ENCODE measurements around the gene FADS3.
"Not testable (repeated sequence)": the region's sequence is repeated elsewhere in the genome, so short reads cannot be mapped to it uniquely, and the experiment has no call there.

FADS3 gene

GRCh38 chr11:61893981-61894380, 2.6 kb upstream of the FADS3 start:
- H3K4me3 Mint-ChIP-seq: no peak overlapping the region
- H3K27me3 Mint-ChIP-seq: no peaks in the 10 kb centered on the region
- H3K4me1 Mint-ChIP-seq: peaks cover 3% of the 10 kb centered on the region
- no peaks in the 10 kb centered on the region for H3K9me3 Mint-ChIP-seq
- no peak overlapping the region for H3K27ac Mint-ChIP-seq
- no peaks in the 10 kb centered on the region for H3K36me3 Mint-ChIP-seq

DNA sequence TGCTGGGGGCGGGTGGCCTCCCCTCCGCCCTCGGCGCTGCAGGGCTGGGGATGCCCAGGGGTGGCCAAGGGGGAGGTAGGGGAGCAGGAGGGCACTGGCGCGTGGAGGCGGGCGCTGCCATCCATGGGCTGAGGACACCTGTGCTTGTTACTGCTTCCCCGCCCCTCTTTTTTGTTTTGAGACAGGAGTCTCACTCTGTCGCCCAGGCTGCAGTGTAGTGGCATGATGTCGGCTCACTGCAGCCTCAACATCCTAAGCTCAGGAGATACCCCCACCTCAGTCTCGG, 683 bp upstream of the FADS3 start:
- peaks cover 3% of the 10 kb centered on the region for H3K4me1 Mint-ChIP-seq
- peak overlapping the region; percentile 66 for H3K4me3 Mint-ChIP-seq
- no peaks in the 10 kb centered on the region for H3K9me3 Mint-ChIP-seq
- no peaks in the 10 kb centered on the region for H3K27me3 Mint-ChIP-seq
- no peak overlapping the region for H3K27ac Mint-ChIP-seq
- H3K36me3 Mint-ChIP-seq: no peaks in the 10 kb centered on the region

- Mint-ChIP-seq H3K4me3 (peak overlapping the region; percentile 72), H3K27me3 (no peaks in the 10 kb centered on the region), H3K27ac (no peak overlapping the region), H3K4me1 (peaks cover 3% of the 10 kb centered on the region), H3K36me3 (no peaks in the 10 kb centered on the region), H3K9me3 (no peaks in the 10 kb centered on the region)
Observed at GRCh38 chr11:61890529-61891330, 615 bp downstream of the FADS3 start.

- H3K27me3 Mint-ChIP-seq: no peaks in the 10 kb centered on the region
- peaks cover 3% of the 10 kb centered on the region for H3K4me1 Mint-ChIP-seq
- no peaks in the 10 kb centered on the region for H3K9me3 Mint-ChIP-seq
- H3K27ac Mint-ChIP-seq: no peak overlapping the region
- H3K4me3 Mint-ChIP-seq: no peak overlapping the region
- no peaks in the 10 kb centered on the region for H3K36me3 Mint-ChIP-seq
Observed at GRCh38 chr11:61889831-61890230, 1.5 kb downstream of the FADS3 start.

- Mint-ChIP-seq H3K4me3 (no peak overlapping the region), H3K27ac (no peak overlapping the region)
Observed at GRCh38 chr11:61888590-61888989, 2.8 kb downstream of the FADS3 start.

GRCh38 chr11:61887839-61888494, 3.4 kb downstream of the FADS3 start:
- Mint-ChIP-seq H3K4me1 (peaks cover 3% of the 10 kb centered on the region), H3K27me3 (no peaks in the 10 kb centered on the region), H3K9me3 (no peaks in the 10 kb centered on the region), H3K36me3 (no peaks in the 10 kb centered on the region), H3K4me3 (no peak overlapping the region), H3K27ac (no peak overlapping the region)

More at GRCh38 chr11:61888590-61888989, 2.8 kb downstream of the FADS3 start:
- H3K36me3 Mint-ChIP-seq: no peaks in the 10 kb centered on the region
- no peaks in the 10 kb centered on the region for H3K9me3 Mint-ChIP-seq
- peaks cover 3% of the 10 kb centered on the region for H3K4me1 Mint-ChIP-seq
- H3K27me3 Mint-ChIP-seq: no peaks in the 10 kb centered on the region

- Mint-ChIP-seq H3K27ac (no peak overlapping the region), H3K4me1 (peaks cover 3% of the 10 kb centered on the region), H3K9me3 (no peaks in the 10 kb centered on the region), H3K4me3 (no peak overlapping the region), H3K36me3 (no peaks in the 10 kb centered on the region), H3K27me3 (no peaks in the 10 kb centered on the region)
Observed at GRCh38 chr11:61886643-61887042, 4.7 kb downstream of the FADS3 start.

- Mint-ChIP-seq H3K27me3 (no peaks in the 10 kb centered on the region), H3K9me3 (no peaks in the 10 kb centered on the region), H3K36me3 (no peaks in the 10 kb centered on the region), H3K4me1 (peaks cover 3% of the 10 kb centered on the region), H3K27ac (no peak overlapping the region), H3K4me3 (no peak overlapping the region)
Observed at GRCh38 chr11:61885784-61886580, 5.4 kb downstream of the FADS3 start.

DNA sequence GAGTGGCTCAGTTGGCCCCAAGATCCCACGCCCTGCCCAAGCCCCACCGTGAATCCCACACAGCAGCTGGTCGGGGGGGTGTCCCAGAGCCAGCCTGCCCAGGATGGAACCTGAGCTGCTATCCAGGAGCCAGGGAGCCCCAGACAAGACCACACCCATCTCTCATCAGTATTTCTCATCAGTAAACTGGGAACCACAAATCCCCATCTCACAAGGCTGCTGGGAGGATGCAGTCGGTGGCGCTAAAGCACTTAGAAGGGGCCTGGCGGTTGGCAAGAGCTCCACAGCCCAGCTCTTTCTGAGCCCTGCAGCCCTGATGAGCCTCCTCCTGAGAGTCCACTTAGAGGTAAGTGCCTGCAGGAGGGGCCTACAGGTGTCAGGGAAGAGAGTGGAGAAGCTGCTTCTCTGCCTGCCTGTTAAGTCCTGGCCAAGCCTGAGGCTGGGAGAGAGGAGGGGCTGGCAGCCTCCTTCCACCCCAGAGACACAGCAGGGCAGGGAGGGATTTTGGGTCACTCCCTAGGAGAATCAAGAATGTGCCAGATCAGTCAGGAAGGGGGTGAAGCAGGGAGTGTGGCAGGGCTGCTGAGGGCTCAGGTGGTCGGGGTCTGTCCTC, 6.1 kb downstream of the FADS3 start:
- H3K4me3 Mint-ChIP-seq: no peak overlapping the region
- no peaks in the 10 kb centered on the region for H3K9me3 Mint-ChIP-seq
- no peaks in the 10 kb centered on the region for H3K27me3 Mint-ChIP-seq
- no peak overlapping the region for H3K27ac Mint-ChIP-seq
- H3K4me1 Mint-ChIP-seq: no peaks in the 10 kb centered on the region
- H3K36me3 Mint-ChIP-seq: no peaks in the 10 kb centered on the region

DNA sequence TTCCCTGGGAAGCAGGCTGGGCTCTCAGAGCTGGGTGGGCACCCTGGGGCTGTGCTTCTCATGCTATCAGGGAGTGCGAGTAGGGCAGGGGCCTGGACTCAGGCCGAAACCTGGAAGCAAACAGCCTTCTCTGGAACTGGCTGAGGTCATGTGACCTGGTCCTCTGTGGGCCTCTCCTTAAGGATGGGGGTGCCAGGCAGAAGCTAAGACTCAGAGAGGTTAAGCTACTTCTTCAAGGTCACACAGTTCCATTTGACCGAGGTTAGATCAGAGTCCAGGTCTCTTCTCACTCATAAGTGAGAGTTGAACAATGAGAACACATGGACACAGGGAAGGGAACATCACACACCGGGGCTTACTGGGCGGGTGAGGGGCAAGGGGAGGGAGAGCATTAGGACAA, 7.4 kb downstream of the FADS3 start:
- Mint-ChIP-seq H3K27ac (no peak overlapping the region), H3K27me3 (no peaks in the 10 kb centered on the region), H3K4me3 (no peak overlapping the region), H3K36me3 (no peaks in the 10 kb centered on the region), H3K4me1 (no peaks in the 10 kb centered on the region), H3K9me3 (no peaks in the 10 kb centered on the region)

- Mint-ChIP-seq H3K9me3 (no peaks in the 10 kb centered on the region), H3K4me3 (no peak overlapping the region), H3K27me3 (no peaks in the 10 kb centered on the region), H3K4me1 (no peaks in the 10 kb centered on the region), H3K27ac (no peak overlapping the region), H3K36me3 (no peaks in the 10 kb centered on the region)
Observed at GRCh38 chr11:61883327-61883726, 8.0 kb downstream of the FADS3 start.

- Mint-ChIP-seq H3K4me3 (no peak overlapping the region), H3K36me3 (no peaks in the 10 kb centered on the region), H3K4me1 (no peaks in the 10 kb centered on the region), H3K27ac (no peak overlapping the region), H3K27me3 (no peaks in the 10 kb centered on the region), H3K9me3 (no peaks in the 10 kb centered on the region)
Observed at GRCh38 chr11:61882879-61883278, 8.5 kb downstream of the FADS3 start.

GRCh38 chr11:61882267-61882666, 9.1 kb downstream of the FADS3 start:
- not testable (repeated sequence) for H3K4me1 Mint-ChIP-seq, H3K27me3 Mint-ChIP-seq, H3K36me3 Mint-ChIP-seq, H3K4me3 Mint-ChIP-seq, H3K27ac Mint-ChIP-seq, H3K9me3 Mint-ChIP-seq

GRCh38 chr11:61881397-61881796, 9.9 kb downstream of the FADS3 start:
- H3K9me3 Mint-ChIP-seq: no peaks in the 10 kb centered on the region
- no peaks in the 10 kb centered on the region for H3K36me3 Mint-ChIP-seq
- no peaks in the 10 kb centered on the region for H3K4me1 Mint-ChIP-seq
- H3K4me3 Mint-ChIP-seq: no peak overlapping the region
- H3K27me3 Mint-ChIP-seq: no peaks in the 10 kb centered on the region
- H3K27ac Mint-ChIP-seq: no peak overlapping the region

GRCh38 chr11:61880454-61880853, 10.9 kb downstream of the FADS3 start:
- Mint-ChIP-seq H3K4me1 (no peaks in the 10 kb centered on the region), H3K36me3 (no peaks in the 10 kb centered on the region), H3K4me3 (no peak overlapping the region), H3K27me3 (no peaks in the 10 kb centered on the region), H3K9me3 (no peaks in the 10 kb centered on the region), H3K27ac (no peak overlapping the region)

DNA sequence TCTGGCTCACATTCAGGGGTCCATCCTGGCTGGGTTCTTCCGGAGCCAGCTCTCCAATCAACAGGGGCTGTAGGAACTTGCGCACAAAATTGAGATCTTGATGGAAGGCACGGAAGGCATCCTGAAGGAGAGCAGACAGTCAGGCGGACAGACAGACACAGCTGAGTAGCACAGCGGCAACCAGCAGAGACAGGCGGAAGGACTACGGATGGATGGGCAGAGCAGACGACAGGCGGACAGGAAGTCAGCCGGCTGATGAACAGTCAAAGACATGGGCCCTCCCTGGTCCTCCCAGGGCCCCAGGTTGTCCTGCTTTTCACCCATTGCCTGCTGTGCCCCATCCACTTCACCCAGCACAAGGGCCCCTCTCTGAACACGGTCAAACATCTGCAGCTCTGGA, 11.3 kb downstream of the FADS3 start:
- H3K9me3 Mint-ChIP-seq: no peaks in the 10 kb centered on the region
- no peak overlapping the region for H3K4me3 Mint-ChIP-seq
- H3K36me3 Mint-ChIP-seq: no peaks in the 10 kb centered on the region
- no peaks in the 10 kb centered on the region for H3K27me3 Mint-ChIP-seq
- H3K4me1 Mint-ChIP-seq: no peaks in the 10 kb centered on the region
- H3K27ac Mint-ChIP-seq: no peak overlapping the region
